NCI-H187 treated with DMSO at 0.1 percent for 48 hours (cell line): ENCODE measurements around the gene KCNIP3.
"Not testable (repeated sequence)": the region's sequence is repeated elsewhere in the genome, so short reads cannot be mapped to it uniquely, and the experiment has no call there.

Source experiments
- DNase-seq: peaks from one replicate; lab custom pipeline; 2025; lab: John Stamatoyannopoulos, UW

The KCNIP3 gene

GRCh38 chr2:95348609-95349567, 51.7 kb downstream of the KCNIP3 start:
- no peak for DNase-seq

- DNase-seq, result no peak
Measured at GRCh38 chr2:95349568-95350322, 52.6 kb downstream of the KCNIP3 start.

GRCh38 chr2:95350368-95350767, 53.2 kb downstream of the KCNIP3 start:
- DNase-seq, result no peak

GRCh38 chr2:95350774-95351597, 53.8 kb downstream of the KCNIP3 start:
- DNase-seq, result no peak

GRCh38 chr2:95351598-95351915, 54.4 kb downstream of the KCNIP3 start:
- DNase-seq, result no peak

- DNase-seq, result no peak
Measured at GRCh38 chr2:95352310-95353054, 55.3 kb downstream of the KCNIP3 start.

- DNase-seq, result no peak
Measured at GRCh38 chr2:95353055-95353575, 56.0 kb downstream of the KCNIP3 start.

- no peak for DNase-seq
Measured at GRCh38 chr2:95353613-95354468, 56.7 kb downstream of the KCNIP3 start.

- no peak for DNase-seq
Measured at GRCh38 chr2:95354469-95354901, 57.3 kb downstream of the KCNIP3 start.

- no peak for DNase-seq
Measured at GRCh38 chr2:95354925-95355324, 57.8 kb downstream of the KCNIP3 start.

- DNase-seq, result not testable (repeated sequence)
Measured at GRCh38 chr2:95355486-95355885, 58.3 kb downstream of the KCNIP3 start.

GRCh38 chr2:95356821-95357700, 59.9 kb downstream of the KCNIP3 start:
- no peak for DNase-seq

- no peak for DNase-seq
Measured at GRCh38 chr2:95357717-95358280, 60.7 kb downstream of the KCNIP3 start.

- DNase-seq, result no peak
Measured at GRCh38 chr2:95359031-95359430, 61.9 kb downstream of the KCNIP3 start.

GRCh38 chr2:95359501-95359930, 62.4 kb downstream of the KCNIP3 start:
- no peak for DNase-seq

- DNase-seq, result no peak
Measured at GRCh38 chr2:95361216-95361980, 64.3 kb downstream of the KCNIP3 start.

GRCh38 chr2:95362486-95362885, 65.3 kb downstream of the KCNIP3 start:
- no peak for DNase-seq

- DNase-seq, result no peak
Measured at GRCh38 chr2:95366514-95366913, 69.4 kb downstream of the KCNIP3 start.
